Measurements from ENCODE around the gene LIX1L.

GRCh38 chr1:145927063-145927886, 30.5 kb downstream of the LIX1L start, which contains the start of gene RBM8A:
- TF ChIP-seq, protein P1, sequence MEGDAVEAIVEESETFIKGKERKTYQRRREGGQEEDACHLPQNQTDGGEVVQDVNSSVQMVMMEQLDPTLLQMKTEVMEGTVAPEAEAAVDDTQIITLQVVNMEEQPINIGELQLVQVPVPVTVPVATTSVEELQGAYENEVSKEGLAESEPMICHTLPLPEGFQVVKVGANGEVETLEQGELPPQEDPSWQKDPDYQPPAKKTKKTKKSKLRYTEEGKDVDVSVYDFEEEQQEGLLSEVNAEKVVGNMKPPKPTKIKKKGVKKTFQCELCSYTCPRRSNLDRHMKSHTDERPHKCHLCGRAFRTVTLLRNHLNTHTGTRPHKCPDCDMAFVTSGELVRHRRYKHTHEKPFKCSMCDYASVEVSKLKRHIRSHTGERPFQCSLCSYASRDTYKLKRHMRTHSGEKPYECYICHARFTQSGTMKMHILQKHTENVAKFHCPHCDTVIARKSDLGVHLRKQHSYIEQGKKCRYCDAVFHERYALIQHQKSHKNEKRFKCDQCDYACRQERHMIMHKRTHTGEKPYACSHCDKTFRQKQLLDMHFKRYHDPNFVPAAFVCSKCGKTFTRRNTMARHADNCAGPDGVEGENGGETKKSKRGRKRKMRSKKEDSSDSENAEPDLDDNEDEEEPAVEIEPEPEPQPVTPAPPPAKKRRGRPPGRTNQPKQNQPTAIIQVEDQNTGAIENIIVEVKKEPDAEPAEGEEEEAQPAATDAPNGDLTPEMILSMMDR (IDR thresholded peaks at IDR 0.05): peak; percentile 15 to 79 (median 68)
- TF ChIP-seq POLR2A (IDR thresholded peaks at IDR 0.05) (peak; percentile 98 to 99), EP300 (IDR thresholded peaks at IDR 0.05) (no peak), POLR2AphosphoS5 (IDR thresholded peaks at IDR 0.05) (peak; percentile 99 to 100 (median 99))
